Neutrophil (primary cell): Measurements from ENCODE around the gene TOE1.

Source experiments
- H3K27ac ChIP-seq: fragments of 200-600 bp; sonication (generic); 2 replicates; pipeline ENCODE4 v1.5.1; 2016; ENCODE audit warnings: mild to moderate bottlenecking, moderate library complexity
- H3K27me3 ChIP-seq: fragments of 200-600 bp; sonication (generic); 2 replicates; pipeline ENCODE4 v1.6.0; 2016; ENCODE audit warnings: mild to moderate bottlenecking
- H3K36me3 ChIP-seq: fragments of 200-600 bp; sonication (generic); 2 replicates; pipeline ENCODE4 v1.5.1; 2017
- H3K4me1 ChIP-seq, 2 experiments: fragments of 200-600 bp in 1 of 2; sonication (generic) in 1 of 2; 1 replicate in 1 of 2; 2 replicates in 1 of 2; pipeline versions ENCODE4 v1.5.1 to v1.6.1; 2013 to 2016; ENCODE audit warnings: low read depth in 1 of 2, low read length in 1 of 2, mild to moderate bottlenecking in 1 of 2, moderate library complexity in 1 of 2; ENCODE audit not compliant: control insufficient read depth in 1 of 2, insufficient read depth in 1 of 2
- H3K4me3 ChIP-seq, 2 experiments: fragments of 200-600 bp in 1 of 2; sonication (generic) in 1 of 2; 1 replicate in 1 of 2; 2 replicates in 1 of 2; pipeline ENCODE4 v1.5.1; 2013 to 2016; ENCODE audit warnings: low read depth in 1 of 2, low read length in 1 of 2, mild to moderate bottlenecking in 1 of 2, moderate library complexity in 1 of 2
- H3K9me3 ChIP-seq: fragments of 200-600 bp; sonication (generic); 2 replicates; pipeline ENCODE4 v1.5.1; 2016
- TF ChIP-seq, protein P1 (sequence below): fragments of 200-600 bp; sonication (generic); IDR thresholded peaks from 2 replicates; pipeline ENCODE4 v1.5.1; 2016; ENCODE audit warnings: antibody characterized with exemption

The TOE1 gene

DNA sequence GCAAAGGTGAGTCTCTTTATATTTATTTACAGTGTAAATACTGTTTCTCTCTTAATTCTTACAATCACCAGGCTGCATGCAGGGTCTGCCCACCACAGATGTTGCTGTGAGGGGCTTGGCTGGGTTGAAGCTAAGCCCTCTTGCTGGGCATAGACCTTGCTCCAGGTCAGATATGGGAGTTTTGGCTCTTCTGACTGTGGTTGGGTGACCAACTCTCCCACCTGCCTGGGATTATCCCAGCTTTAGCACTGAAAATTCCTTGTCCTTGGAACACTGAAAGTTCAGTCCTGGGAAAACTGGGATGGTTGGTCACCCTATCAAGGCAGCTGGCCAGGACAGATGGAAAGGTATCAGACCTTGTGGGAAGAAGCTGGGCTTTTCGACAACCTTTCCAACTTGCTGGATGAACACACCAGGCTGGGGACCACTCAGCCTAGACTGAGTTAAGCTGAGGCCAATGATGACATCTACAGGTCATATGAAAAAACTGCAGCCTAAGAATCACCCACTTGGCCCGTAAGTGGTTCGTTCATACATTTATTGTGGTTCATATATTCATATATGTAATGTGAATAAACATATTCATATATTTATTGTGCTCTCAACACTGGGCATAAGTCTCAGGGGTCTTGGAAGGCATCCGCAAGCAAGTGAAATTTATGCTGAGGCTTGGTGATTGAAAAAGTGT, 39.8 kb upstream of the TOE1 start:
- H3K9me3 ChIP-seq: no peaks in the 10 kb centered on the region
- TF ChIP-seq, protein P1, sequence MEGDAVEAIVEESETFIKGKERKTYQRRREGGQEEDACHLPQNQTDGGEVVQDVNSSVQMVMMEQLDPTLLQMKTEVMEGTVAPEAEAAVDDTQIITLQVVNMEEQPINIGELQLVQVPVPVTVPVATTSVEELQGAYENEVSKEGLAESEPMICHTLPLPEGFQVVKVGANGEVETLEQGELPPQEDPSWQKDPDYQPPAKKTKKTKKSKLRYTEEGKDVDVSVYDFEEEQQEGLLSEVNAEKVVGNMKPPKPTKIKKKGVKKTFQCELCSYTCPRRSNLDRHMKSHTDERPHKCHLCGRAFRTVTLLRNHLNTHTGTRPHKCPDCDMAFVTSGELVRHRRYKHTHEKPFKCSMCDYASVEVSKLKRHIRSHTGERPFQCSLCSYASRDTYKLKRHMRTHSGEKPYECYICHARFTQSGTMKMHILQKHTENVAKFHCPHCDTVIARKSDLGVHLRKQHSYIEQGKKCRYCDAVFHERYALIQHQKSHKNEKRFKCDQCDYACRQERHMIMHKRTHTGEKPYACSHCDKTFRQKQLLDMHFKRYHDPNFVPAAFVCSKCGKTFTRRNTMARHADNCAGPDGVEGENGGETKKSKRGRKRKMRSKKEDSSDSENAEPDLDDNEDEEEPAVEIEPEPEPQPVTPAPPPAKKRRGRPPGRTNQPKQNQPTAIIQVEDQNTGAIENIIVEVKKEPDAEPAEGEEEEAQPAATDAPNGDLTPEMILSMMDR: peak; percentile 25

GRCh38 chr1:45300669-45300997, 39.3 kb upstream of the TOE1 start:
- no peaks in the 10 kb centered on the region for H3K9me3 ChIP-seq
- H3K4me3 ChIP-seq: no peak overlapping the region
- TF ChIP-seq, protein P1: no peak
- H3K27ac ChIP-seq: no peak overlapping the region
- no peaks in the 10 kb centered on the region for H3K36me3 ChIP-seq
- no peaks in the 10 kb centered on the region for H3K27me3 ChIP-seq
- peaks cover 12 to 17% of the 10 kb centered on the region in 2 experiments for H3K4me1 ChIP-seq

More for the DNA sequence above, 39.8 kb upstream of the TOE1 start:
- Histone ChIP-seq H3K4me3 (no peak overlapping the region), H3K4me1 (peaks cover 12 to 17% of the 10 kb centered on the region in 2 experiments), H3K27ac (no peak overlapping the region), H3K27me3 (no peaks in the 10 kb centered on the region), H3K36me3 (no peaks in the 10 kb centered on the region)

DNA sequence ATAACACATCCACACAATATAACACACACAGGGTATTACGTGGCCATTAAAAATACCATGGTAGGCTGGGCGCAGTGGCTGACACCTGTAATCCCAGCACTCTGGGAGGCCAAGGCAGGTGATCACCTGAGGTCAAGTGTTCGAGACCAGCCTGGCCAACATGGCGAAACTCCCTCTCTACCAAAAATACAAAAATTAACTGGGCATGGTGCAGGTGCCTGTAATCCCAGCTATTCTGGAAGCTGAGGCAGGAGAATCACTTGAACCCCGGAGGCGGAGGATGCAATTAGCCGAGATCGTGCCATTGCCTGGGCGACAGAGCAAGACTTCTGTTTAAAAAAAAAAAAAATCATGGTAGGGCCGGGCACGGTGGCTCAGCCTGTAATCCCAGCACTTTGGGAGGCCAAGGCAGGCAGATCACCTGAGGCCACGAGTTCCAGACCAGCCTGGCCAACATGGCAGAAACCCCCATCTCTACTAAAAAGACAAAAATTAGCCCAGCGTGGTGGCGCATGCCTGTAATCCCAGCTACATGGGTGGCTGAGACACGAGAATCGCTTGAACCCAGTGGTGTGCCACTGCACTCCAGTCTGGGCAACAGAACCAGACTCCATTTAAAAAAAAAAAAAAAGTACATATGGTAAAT, 37.3 kb upstream of the TOE1 start:
- Histone ChIP-seq H3K27ac (peak overlapping the region; percentile 84), H3K4me1 (peaks cover 12 to 17% of the 10 kb centered on the region in 2 experiments), H3K9me3 (no peaks in the 10 kb centered on the region), H3K4me3 (peak overlapping the region; percentile 87 to 97), H3K36me3 (no peaks in the 10 kb centered on the region), H3K27me3 (no peaks in the 10 kb centered on the region)
- TF ChIP-seq, protein P1: no peak

DNA sequence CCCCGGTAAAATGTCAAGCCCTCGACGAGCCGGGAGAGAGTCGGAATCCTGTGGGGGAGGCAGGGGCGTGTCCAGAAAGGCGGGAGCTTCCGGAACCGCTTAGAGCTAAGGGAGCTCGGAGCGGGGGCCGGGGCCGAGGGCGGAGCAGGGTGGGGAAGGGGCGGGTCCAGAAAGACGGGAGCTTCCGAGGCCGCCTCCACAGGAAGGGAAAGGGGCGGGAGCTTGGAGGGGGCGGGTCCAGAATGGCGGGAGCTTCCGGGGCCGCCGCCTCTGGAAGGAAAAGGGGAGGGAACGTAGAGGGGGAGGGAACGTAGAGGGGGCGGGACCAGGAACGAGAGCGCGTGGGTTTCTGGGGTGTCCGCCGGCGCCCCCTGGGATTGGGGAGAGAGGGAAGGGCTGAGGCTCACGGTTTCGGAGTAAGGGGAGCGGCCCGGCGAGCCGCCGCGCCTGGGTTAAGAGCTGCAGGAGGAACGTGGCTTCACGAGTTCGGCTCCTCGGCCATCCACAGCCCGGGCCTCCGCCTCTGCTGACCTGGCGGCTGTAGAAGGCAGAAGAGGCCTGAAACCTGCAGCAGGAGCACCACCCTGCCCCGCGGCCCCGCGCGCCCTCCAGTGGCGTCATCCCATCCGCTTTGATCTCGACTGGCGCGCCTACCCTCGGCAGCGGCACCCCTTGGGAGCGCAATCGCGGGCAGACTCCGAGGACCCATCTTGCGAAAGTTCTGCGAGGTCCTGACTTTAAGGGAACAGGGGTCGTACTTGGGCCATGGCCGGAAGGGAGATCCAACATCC, 36.3 kb upstream of the TOE1 start:
- Histone ChIP-seq H3K4me3 (peak overlapping the region; percentile 87 to 97), H3K27me3 (no peaks in the 10 kb centered on the region), H3K36me3 (no peaks in the 10 kb centered on the region), H3K4me1 (peaks cover 12 to 17% of the 10 kb centered on the region in 2 experiments), H3K27ac (peak overlapping the region; percentile 84), H3K9me3 (no peaks in the 10 kb centered on the region)
- TF ChIP-seq, protein P1: no peak

- Histone ChIP-seq H3K4me1 (peaks cover 12 to 17% of the 10 kb centered on the region in 2 experiments), H3K9me3 (no peaks in the 10 kb centered on the region), H3K27me3 (no peaks in the 10 kb centered on the region), H3K36me3 (no peaks in the 10 kb centered on the region), H3K27ac (peak overlapping the region; percentile 84), H3K4me3 (peak overlapping the region; percentile 87 to 97)
- TF ChIP-seq, protein P1: no peak
These were observed 35.5 kb upstream of the TOE1 start for GRCh38 chr1:45304311-45305081.
